GM18498 (cell line): ENCODE data around the gene GLB1L.
"Not testable (repeated sequence)": the region's sequence is repeated elsewhere in the genome, so short reads cannot be mapped to it uniquely, and the experiment has no call there.

Source experiments
- ATAC-seq: cut with Tn5 transposase; IDR thresholded peaks from one replicate; pipeline ENCODE4 v1.9.1; 2021; ENCODE audit warnings: mild to moderate bottlenecking, moderate library complexity; ENCODE audit not compliant: unreplicated experiment

The GLB1L gene

GRCh38 chr2:219281588-219281987 is 36.3 kb upstream of the GLB1L start:
- no peak for ATAC-seq

GRCh38 chr2:219280651-219281050 is 35.4 kb upstream of the GLB1L start:
- no peak for ATAC-seq

- no peak for ATAC-seq
Observed at GRCh38 chr2:219279916-219280516, 34.8 kb upstream of the GLB1L start.

GRCh38 chr2:219279151-219279915 is 34.1 kb upstream of the GLB1L start, which contains the start of gene DNAJB2:
DNAJB2 (plus strand) TSS chr2:219279366; CDS start chr2:219279834, 468 bp downstream.
- ATAC-seq, result peak; percentile 92

GRCh38 chr2:219278655-219279150 is 33.5 kb upstream of the GLB1L start:
- ATAC-seq, result no peak

- peak; percentile 25 for ATAC-seq
Observed at GRCh38 chr2:219277703-219278654, 32.7 kb upstream of the GLB1L start.

GRCh38 chr2:219274361-219274921 is 29.2 kb upstream of the GLB1L start:
- ATAC-seq, result no peak

- no peak for ATAC-seq
Observed at GRCh38 chr2:219273937-219274336, 28.7 kb upstream of the GLB1L start.

- no peak for ATAC-seq
Observed at GRCh38 chr2:219272995-219273394, 27.8 kb upstream of the GLB1L start.

GRCh38 chr2:219272356-219272755 is 27.1 kb upstream of the GLB1L start:
- ATAC-seq, result no peak

- no peak for ATAC-seq
Observed at GRCh38 chr2:219271021-219271420, 25.8 kb upstream of the GLB1L start.

GRCh38 chr2:219270055-219270372 is 24.8 kb upstream of the GLB1L start:
- ATAC-seq, result no peak

GRCh38 chr2:219269362-219270054 is 24.3 kb upstream of the GLB1L start:
- ATAC-seq, result no peak

GRCh38 chr2:219268294-219268693 is 23.1 kb upstream of the GLB1L start:
- no peak for ATAC-seq

GRCh38 chr2:219266886-219267285 is 21.6 kb upstream of the GLB1L start:
- ATAC-seq, result no peak

- no peak for ATAC-seq
Observed at GRCh38 chr2:219266232-219266631, 21.0 kb upstream of the GLB1L start.

- no peak for ATAC-seq
Observed at GRCh38 chr2:219261024-219261855, 16.0 kb upstream of the GLB1L start.

- not testable (repeated sequence) for ATAC-seq
Observed at GRCh38 chr2:219258942-219259341, 13.7 kb upstream of the GLB1L start.

GRCh38 chr2:219254590-219255201 is 9.5 kb upstream of the GLB1L start:
- peak; percentile 32 for ATAC-seq
